HCT116 (cell line): ENCODE measurements around the gene KCNJ1. TPM values are rescaled to one million over a fixed set of nuclear protein-coding genes. Genes with fewer than 3 reads are reported as not detected.

Experiments
- ATAC-seq: fragments of 200-7000 bp; cut with Tn5 transposase; 2 replicates; pipeline ENCODE4 v1.9.1; 2020; ENCODE audit warnings: mild to moderate bottlenecking, moderate library complexity
- BruUV-seq: library from RNA; stranded (reverse); fragments of 400-500 nt; replicated peaks from 2 replicates; lab custom pipeline; 2021; lab: Mats Ljungman, UMichigan
- CTCF ChIA-PET: fragments of 300-600 bp; sonication (Branson Sonifier 250); formaldehyde crosslinking; loops from one replicate; lab custom pipeline; 2021; ENCODE audit warnings: antibody characterized with exemption; lab: Charles Lee
- POLR2A ChIA-PET: fragments of 300-600, 350-600 bp; sonication (Branson Sonifier 250); formaldehyde crosslinking; loops from one replicate; lab custom pipeline; 2021; ENCODE audit warnings: antibody characterized with exemption; lab: Charles Lee
- RAD21 ChIA-PET, 2 experiments: fragments of 300-600 bp; sonication (Branson Sonifier 250); formaldehyde crosslinking; loops; one replicate each; lab custom pipeline; 2023; ENCODE audit warnings: low total read pairs in 2 of 2; ENCODE audit not compliant: uncharacterized antibody in 2 of 2, unreplicated experiment in 2 of 2, low non-redundant PET in 1 of 2; lab: Charles Lee
- DNase-seq: peaks from one replicate; pipeline ENCODE4 v3.0.0-alpha.2; 2010; ENCODE audit warnings: low read depth, low spot score
- H2AFZ ChIP-seq: fragments of 200-600 bp; shearing (Covaris generic), sonication (generic); 2 replicates; pipeline ENCODE4 v1.6.1; 2017; ENCODE audit warnings: low read depth, mixed run types, mixed read lengths, antibody characterized with exemption, low read length; ENCODE audit not compliant: poor library complexity, severe bottlenecking
- H3K27ac ChIP-seq: 2 replicates; pipeline ENCODE4 v1.5.1; 2012; ENCODE audit warnings: low read depth, low read length
- H3K27me3 ChIP-seq: fragments of 200-600 bp; sonication (generic); 2 replicates; pipeline ENCODE4 v1.6.1; 2016; ENCODE audit warnings: mixed run types, low read length, mixed read lengths; ENCODE audit not compliant: insufficient read depth
- H3K36me3 ChIP-seq, 2 experiments: fragments of 200-500 bp in 1 of 2; fragments of 200-600 bp in 1 of 2; sonication (Bioruptor generic) in 1 of 2; sonication (generic) in 1 of 2; 2 replicates each; pipeline versions ENCODE4 v1.5.1 to v1.6.1; 2014 to 2016; ENCODE audit warnings: low read length in 2 of 2, inconsistent platforms in 1 of 2, mixed read lengths in 1 of 2, mixed run types in 1 of 2; ENCODE audit not compliant: insufficient read depth in 2 of 2, control insufficient read depth in 1 of 2
- H3K4me1 ChIP-seq, 2 experiments: fragments of 200-600 bp in 1 of 2; sonication (generic) in 1 of 2; 2 replicates each; pipeline versions ENCODE4 v1.5.1 to v1.6.1; 2012 to 2017; ENCODE audit warnings: low read length in 2 of 2, inconsistent platforms in 1 of 2, mild to moderate bottlenecking in 1 of 2, mixed read lengths in 1 of 2, mixed run types in 1 of 2, moderate library complexity in 1 of 2; ENCODE audit not compliant: insufficient read depth in 2 of 2, control insufficient read depth in 1 of 2
- H3K4me2 ChIP-seq: fragments of 200-600 bp; sonication (generic); 2 replicates; pipeline ENCODE4 v1.6.1; 2017; ENCODE audit warnings: mixed run types, low read length, mixed read lengths
- H3K4me3 ChIP-seq, 2 experiments: fragments of 200-600 bp in 1 of 2; sonication (generic) in 1 of 2; replicated peaks in 1 of 2; 2 replicates each; pipeline ENCODE4 v1.5.1; 2011 to 2016; ENCODE audit warnings: low read length in 2 of 2, control low read depth in 1 of 2, low read depth in 1 of 2, mild to moderate bottlenecking in 1 of 2, mixed read lengths in 1 of 2, mixed run types in 1 of 2
- H3K79me2 ChIP-seq: fragments of 200-600 bp; sonication (generic); 2 replicates; pipeline ENCODE4 v1.6.1; 2017; ENCODE audit warnings: mild to moderate bottlenecking, mixed run types, low read length, moderate library complexity, mixed read lengths; ENCODE audit not compliant: insufficient read depth
- H3K9ac ChIP-seq: fragments of 200-600 bp; sonication (generic); 2 replicates; pipeline ENCODE4 v1.6.1; 2016; ENCODE audit warnings: low read length, mixed read lengths
- H3K9me2 ChIP-seq: fragments of 200-600 bp; sonication (generic), shearing (Covaris generic); 2 replicates; pipeline ENCODE4 v1.6.1; 2017; ENCODE audit warnings: mixed run types, mild to moderate bottlenecking, moderate library complexity; ENCODE audit not compliant: insufficient read depth
- H3K9me3 ChIP-seq, 2 experiments: fragments of 200-500 bp in 1 of 2; fragments of 200-600 bp in 1 of 2; sonication (Bioruptor generic) in 1 of 2; sonication (generic) in 1 of 2; 2 replicates each; pipeline ENCODE4 v1.6.1; 2014 to 2017; ENCODE audit warnings: low read length in 2 of 2, mixed read lengths in 2 of 2, inconsistent platforms in 1 of 2, low read depth in 1 of 2, mild to moderate bottlenecking in 1 of 2, mixed run types in 1 of 2, moderate library complexity in 1 of 2; ENCODE audit not compliant: control insufficient read depth in 1 of 2, insufficient read depth in 1 of 2
- H4K20me1 ChIP-seq: fragments of 200-600 bp; sonication (generic), shearing (Covaris generic); 2 replicates; pipeline ENCODE4 v1.6.1; 2017; ENCODE audit warnings: mixed run types, mild to moderate bottlenecking, moderate library complexity; ENCODE audit not compliant: insufficient read depth
- CTCF ChIP-seq, 3 experiments: fragments of 200-600 bp in 1 of 3; sonication (generic) in 1 of 3; IDR thresholded peaks in 2 of 3; conservative IDR thresholded peaks in 1 of 3; 2 replicates each; pipeline ENCODE4 v1.5.1; 2012 to 2017; ENCODE audit warnings: low read depth in 2 of 3, low read length in 2 of 3, antibody characterized with exemption in 1 of 3, borderline replicate concordance in 1 of 3, control low read depth in 1 of 3, mild to moderate bottlenecking in 1 of 3, mixed read lengths in 1 of 3, mixed run types in 1 of 3, moderate library complexity in 1 of 3; ENCODE audit not compliant: insufficient read depth in 1 of 3
- ELF1 ChIP-seq: IDR thresholded peaks from 2 replicates; pipeline ENCODE4 v1.6.1; 2012; ENCODE audit warnings: low read depth, borderline replicate concordance
- FOSL1 ChIP-seq: IDR thresholded peaks from 2 replicates; pipeline ENCODE4 v1.6.1; 2012; ENCODE audit warnings: low read depth
- RAD21 ChIP-seq: IDR thresholded peaks from 2 replicates; pipeline ENCODE4 v1.6.1; 2012; ENCODE audit warnings: low read depth, mild to moderate bottlenecking
- REST ChIP-seq: IDR thresholded peaks from 2 replicates; pipeline ENCODE4 v1.6.1; 2012; ENCODE audit warnings: low read depth
- SIN3A ChIP-seq: IDR thresholded peaks from 2 replicates; pipeline ENCODE4 v1.6.1; 2012; ENCODE audit warnings: low read depth
- SRF ChIP-seq: IDR thresholded peaks from 2 replicates; pipeline ENCODE4 v1.6.1; 2012; ENCODE audit warnings: low read depth
- ZBTB33 ChIP-seq: IDR thresholded peaks from 2 replicates; pipeline ENCODE4 v1.6.1; 2011; ENCODE audit warnings: mild to moderate bottlenecking, low read length, moderate library complexity; ENCODE audit not compliant: insufficient replicate concordance; ENCODE audit errors: extremely low read depth
- ZFX ChIP-seq: fragments of 450-650 bp; IDR thresholded peaks from 2 replicates; pipeline ENCODE4 v1.6.1; 2017
- intact Hi-C: fragments of 100-400 bp; cut with micrococcal nuclease; formaldehyde crosslinking; loops from 2 replicates; pipeline ENCODE4 v1.10.0; 2022
- total RNA-seq: library from RNA; stranded (reverse); gene quantifications from one replicate; pipeline ENCODE4 v1.2.1, GENCODE V29; 2021; ENCODE audit not compliant: unreplicated experiment

KCNJ1 gene
- total RNA-seq, 1 experiment from 2014 or later = 0.15 TPM

- no peak for ATAC-seq
- POLR2A ChIA-PET = no interaction called here
- Histone ChIP-seq H3K36me3 (no peaks in the 10 kb centered on the region), H3K9ac (no peak overlapping the region), H3K79me2 (no peaks in the 10 kb centered on the region), H3K9me2 (no peaks in the 10 kb centered on the region), H3K27ac (no peak overlapping the region), H3K9me3 (no peaks in the 10 kb centered on the region), H2AFZ (no peak overlapping the region), H3K27me3 (peaks cover 28% of the 10 kb centered on the region), H3K4me1 (no peaks in the 10 kb centered on the region), H4K20me1 (no peaks in the 10 kb centered on the region), H3K4me2 (no peak overlapping the region), H3K4me3 (no peak overlapping the region)
- DNase-seq = no peak
- CTCF ChIA-PET = interaction anchor here (1.1 kb wide), 1 partner anchor 20 kb away, joined by 3 read pairs; no protein-coding TSS in a partner anchor
- no TSS peak for BruUV-seq
- intact Hi-C loops = no loop called here
- RAD21 ChIA-PET = no interaction called here
- TF ChIP-seq RAD21 = no peak
- TF ChIP-seq SRF = no peak
- no peak for TF ChIP-seq CTCF (IDR thresholded peaks at IDR 0.05 in 2 of 3, conservative IDR thresholded peaks at IDR 0.05 in 1 of 3; ENCODE audit: borderline replicate concordance in 1 of 3, insufficient read depth in 1 of 3, low read depth in 2 of 3, low read length in 2 of 3)
- TF ChIP-seq ELF1 = no peak
- TF ChIP-seq REST = no peak
- no peak for TF ChIP-seq ZFX
- no peak for TF ChIP-seq ZBTB33
- no peak for TF ChIP-seq SIN3A
- no peak for TF ChIP-seq FOSL1
These were observed 56.1 kb downstream of the KCNJ1 start for GRCh38 chr11:128810784-128811514.
